Ectodermal cell (in vitro differentiated cells): ENCODE measurements around the gene GGT5.
"Not testable (repeated sequence)": the region's sequence is repeated elsewhere in the genome, so short reads cannot be mapped to it uniquely, and the experiment has no call there.

Source experiments
- H3K27ac ChIP-seq: 2 replicates; pipeline ENCODE4 v1.7.0; 2013; ENCODE audit warnings: mild to moderate bottlenecking, low read depth, low read length; ENCODE audit not compliant: insufficient read depth, poor library complexity, severe bottlenecking
- H3K27me3 ChIP-seq: 2 replicates; pipeline ENCODE4 v1.7.0; 2013; ENCODE audit warnings: mild to moderate bottlenecking, low read length; ENCODE audit not compliant: insufficient read depth, control insufficient read depth, poor library complexity, severe bottlenecking
- H3K36me3 ChIP-seq: one replicate; pipeline ENCODE4 v1.7.0; 2013; ENCODE audit warnings: low read length; ENCODE audit not compliant: control insufficient read depth, insufficient read depth
- H3K4me1 ChIP-seq: one replicate; pipeline ENCODE4 v1.7.0; 2013; ENCODE audit warnings: low read length; ENCODE audit not compliant: control insufficient read depth, insufficient read depth
- H3K4me3 ChIP-seq: 2 replicates; pipeline ENCODE4 v1.7.0; 2013; ENCODE audit warnings: low read depth, low read length, control low read depth; ENCODE audit not compliant: insufficient read depth
- H3K9me3 ChIP-seq: 2 replicates; pipeline ENCODE4 v1.7.0; 2013; ENCODE audit warnings: mild to moderate bottlenecking, low read length, moderate library complexity; ENCODE audit not compliant: control insufficient read depth
- WGBS, 2 experiments: methylation state at CpG; one replicate each; pipeline ENCODE4 v1.1.7; 2013; ENCODE audit warnings: missing lambda C conversion rate in 2 of 2; 5-methylcytosine and 5-hydroxymethylcytosine counted together

The GGT5 gene

DNA sequence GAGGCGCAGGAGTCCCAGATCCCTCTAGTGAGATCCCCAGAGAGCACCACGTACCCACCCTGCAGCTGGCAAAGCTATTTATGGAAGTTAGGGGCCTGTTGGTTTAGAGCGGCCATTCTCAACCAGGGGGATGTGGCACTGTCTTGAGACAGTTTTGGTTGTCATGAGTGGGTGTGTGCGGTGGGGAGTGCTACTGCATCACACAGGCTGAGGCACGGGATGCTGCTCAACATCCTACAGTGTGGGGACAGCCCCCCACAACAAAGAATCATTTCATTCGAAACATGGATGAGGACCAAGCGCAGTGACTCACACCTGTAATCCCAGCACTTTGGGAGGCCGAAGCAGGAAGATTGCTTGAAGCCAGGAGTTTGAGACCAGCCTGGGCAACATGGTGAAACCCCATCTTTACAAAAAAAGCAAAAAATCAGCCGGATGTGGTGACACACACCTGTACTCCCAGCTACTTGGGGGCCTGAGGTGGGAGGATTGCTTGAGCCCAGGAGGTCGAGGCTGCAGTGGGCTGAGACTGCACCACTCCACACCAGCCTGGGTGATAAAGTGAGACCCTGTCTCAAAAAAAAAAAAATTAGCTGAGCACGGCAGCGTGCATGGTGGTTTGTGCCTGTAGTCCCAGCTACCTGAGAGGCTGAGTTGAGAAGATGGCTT lies 28.2 kb downstream of the GGT5 start:
- Histone ChIP-seq H3K9me3 (no peaks in the 10 kb centered on the region), H3K27me3 (no peaks in the 10 kb centered on the region), H3K4me1 (no peaks in the 10 kb centered on the region), H3K27ac (no peak overlapping the region), H3K4me3 (no peak overlapping the region), H3K36me3 (no peaks in the 10 kb centered on the region)
- WGBS, 2 experiments: 95 to 96% methylated on average over 12 of the region's 12 CpGs

DNA sequence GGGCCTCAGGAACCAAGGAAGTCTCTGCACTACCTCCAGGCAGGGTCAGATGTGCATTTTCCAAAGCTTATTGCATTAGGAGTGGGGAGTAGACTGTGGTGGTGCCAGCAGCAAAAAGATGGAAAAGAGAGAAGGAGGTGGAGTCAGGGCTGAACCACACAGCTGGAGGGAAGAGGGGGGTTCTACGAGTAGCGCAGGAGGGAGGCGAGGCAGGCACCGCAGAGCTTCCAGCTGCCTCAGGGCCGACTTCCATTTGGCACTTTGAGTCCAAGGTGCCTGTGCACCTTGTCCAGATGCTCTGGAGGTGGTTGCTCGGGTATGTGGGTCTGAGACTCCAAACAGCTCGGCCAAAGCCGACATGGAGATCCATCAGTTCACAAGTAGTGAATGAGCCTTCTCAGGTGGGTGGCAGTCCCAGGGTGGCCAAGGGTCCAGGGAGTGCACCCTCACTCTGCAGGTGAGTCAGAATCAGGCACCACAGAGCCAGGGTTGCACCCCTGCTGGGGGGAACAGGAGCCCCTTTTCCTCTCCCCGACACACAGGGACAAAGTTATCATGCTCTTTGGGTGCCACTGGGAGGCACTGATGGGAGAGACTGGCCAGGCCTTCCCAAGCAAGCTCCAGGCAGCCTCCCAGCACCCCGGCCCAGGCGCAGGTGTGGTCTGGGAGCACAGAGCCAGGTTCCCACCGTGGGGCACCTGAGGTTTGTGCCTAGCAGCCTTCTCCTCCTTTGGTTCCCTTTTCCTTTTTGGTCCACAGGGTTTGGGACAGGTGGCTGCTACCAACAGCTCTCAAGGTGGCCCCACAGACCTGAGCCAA lies 30.2 kb downstream of the GGT5 start:
- WGBS, 2 experiments: 90 to 91% methylated on average over 12 of the region's 12 CpGs
- H3K27me3 ChIP-seq: no peaks in the 10 kb centered on the region
- no peak overlapping the region for H3K4me3 ChIP-seq
- no peak overlapping the region for H3K27ac ChIP-seq
- H3K4me1 ChIP-seq: no peaks in the 10 kb centered on the region
- H3K9me3 ChIP-seq: no peaks in the 10 kb centered on the region
- no peaks in the 10 kb centered on the region for H3K36me3 ChIP-seq

DNA sequence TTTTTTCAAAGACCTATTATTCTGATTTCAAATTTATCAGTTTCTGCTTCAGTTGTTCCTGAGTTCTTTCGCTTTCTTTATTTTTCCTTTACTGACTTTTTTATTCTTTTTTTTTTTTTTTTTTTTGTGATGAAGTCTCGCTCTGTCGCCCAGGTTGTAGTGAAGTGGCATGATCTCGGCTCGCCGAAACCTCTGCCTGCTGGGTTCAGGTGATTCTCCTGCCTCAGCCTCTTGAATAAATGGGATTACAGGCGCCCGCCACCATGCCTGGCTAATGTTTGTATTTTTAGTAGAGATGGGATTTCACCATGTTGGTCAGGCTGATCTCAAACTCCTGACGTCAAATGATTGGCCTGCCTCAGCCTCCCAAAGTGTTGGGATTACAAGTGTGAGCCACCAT lies 31.8 kb downstream of the GGT5 start:
- H3K4me3 ChIP-seq, H3K27ac ChIP-seq, H3K9me3 ChIP-seq, H3K36me3 ChIP-seq, H3K27me3 ChIP-seq, H3K4me1 ChIP-seq: not testable (repeated sequence)
- WGBS, 2 experiments: 95 to 96% methylated on average over 8 of the region's 9 CpGs

DNA sequence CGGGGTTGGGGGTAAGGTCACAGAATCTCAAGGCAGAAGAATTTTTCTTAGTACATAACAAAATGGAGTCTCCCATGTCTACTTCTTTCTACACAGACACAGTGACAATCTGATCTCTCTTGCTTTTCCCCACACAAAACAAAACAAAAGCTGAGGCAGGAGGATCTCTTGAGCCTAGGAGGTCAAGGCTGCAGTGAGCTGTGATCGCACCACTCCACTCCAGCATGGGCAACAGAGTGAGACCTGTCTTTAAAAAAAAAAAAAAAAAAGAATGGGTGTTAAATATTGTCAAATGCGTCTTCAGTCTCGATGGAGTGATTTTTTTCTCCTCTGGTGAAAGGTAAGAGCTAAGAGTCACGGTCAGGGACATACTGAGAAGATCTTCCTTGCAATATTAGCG lies 33.2 kb downstream of the GGT5 start:
- H3K4me3 ChIP-seq, H3K27me3 ChIP-seq, H3K27ac ChIP-seq, H3K4me1 ChIP-seq, H3K9me3 ChIP-seq, H3K36me3 ChIP-seq: not testable (repeated sequence)
- 95% methylated on average over 5 of the region's 6 CpGs for WGBS, 2 experiments

DNA sequence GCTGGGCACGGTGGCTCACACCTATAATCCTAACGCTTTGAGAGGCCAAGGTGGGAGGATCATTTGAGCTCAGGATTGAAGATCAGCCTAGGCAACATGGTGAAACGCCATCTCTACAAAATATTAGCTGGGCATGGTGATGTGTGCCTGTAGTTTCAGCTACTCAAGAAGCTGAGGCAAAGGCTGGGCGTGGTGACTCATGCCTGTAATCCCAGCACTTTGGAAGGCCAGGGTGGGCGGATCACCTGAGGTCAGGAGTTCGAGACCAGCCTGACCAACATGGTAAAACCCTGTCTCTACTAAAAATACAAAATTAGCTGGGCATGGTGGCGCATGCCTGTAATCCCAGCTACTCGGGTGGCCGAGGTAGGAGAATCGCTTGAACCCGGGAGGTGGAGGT lies 34.5 kb downstream of the GGT5 start:
- not testable (repeated sequence) for H3K4me1 ChIP-seq, H3K27me3 ChIP-seq, H3K36me3 ChIP-seq, H3K27ac ChIP-seq, H3K4me3 ChIP-seq, H3K9me3 ChIP-seq
- 95% methylated on average over 11 of the region's 11 CpGs for WGBS, 2 experiments

DNA sequence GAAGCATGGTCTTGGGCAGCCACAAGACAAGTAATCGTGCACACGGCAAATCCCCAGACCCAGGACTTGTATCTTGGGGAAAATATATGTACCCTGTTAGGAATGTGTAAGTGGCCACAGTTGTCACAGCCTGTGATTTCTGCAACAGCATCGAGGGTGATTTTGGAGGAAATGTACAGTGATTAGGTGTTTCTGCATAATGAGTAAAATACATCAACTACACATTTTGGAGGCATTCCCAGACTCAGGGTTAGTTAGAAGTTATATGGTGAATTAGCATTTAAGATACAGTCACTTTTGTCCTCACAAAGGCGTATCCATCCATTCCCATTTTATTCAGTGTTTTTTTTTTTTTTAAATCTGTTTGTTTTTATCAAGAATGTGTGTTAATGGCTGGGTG lies 35.2 kb downstream of the GGT5 start:
- Histone ChIP-seq H3K4me1 (no peaks in the 10 kb centered on the region), H3K4me3 (no peak overlapping the region)
- 86 to 98% methylated on average over 3 to 4 of the region's 4 CpGs for WGBS, 2 experiments

DNA sequence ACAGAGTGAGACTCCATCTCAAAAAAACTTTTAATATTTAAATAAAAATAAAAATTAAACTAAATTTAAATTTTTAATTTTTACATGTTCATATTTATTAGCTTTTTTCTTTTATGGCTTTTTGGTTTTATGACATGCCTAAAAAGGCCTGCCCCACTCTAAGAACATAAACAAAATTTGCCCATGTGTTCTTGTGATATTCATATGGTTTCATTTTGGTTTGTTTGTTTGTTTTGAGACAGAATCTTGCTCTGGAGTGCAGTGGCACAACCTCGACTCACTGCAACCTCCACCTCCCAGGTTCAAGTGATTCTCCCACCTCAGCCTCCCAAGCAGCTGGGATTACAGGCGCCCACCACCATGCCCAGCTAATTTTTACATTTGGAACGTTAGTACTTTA lies 35.9 kb downstream of the GGT5 start:
- H3K9me3 ChIP-seq: no peaks in the 10 kb centered on the region
- H3K4me3 ChIP-seq: no peak overlapping the region
- 90 to 96% methylated on average over 3 of the region's 3 CpGs for WGBS, 2 experiments
- H3K36me3 ChIP-seq: no peaks in the 10 kb centered on the region
- H3K4me1 ChIP-seq: no peaks in the 10 kb centered on the region
- no peak overlapping the region for H3K27ac ChIP-seq
- H3K27me3 ChIP-seq: no peaks in the 10 kb centered on the region

More for the DNA sequence above, 35.2 kb downstream of the GGT5 start:
- no peak overlapping the region for H3K27ac ChIP-seq
- no peaks in the 10 kb centered on the region for H3K9me3 ChIP-seq
- H3K36me3 ChIP-seq: no peaks in the 10 kb centered on the region
- H3K27me3 ChIP-seq: no peaks in the 10 kb centered on the region

DNA sequence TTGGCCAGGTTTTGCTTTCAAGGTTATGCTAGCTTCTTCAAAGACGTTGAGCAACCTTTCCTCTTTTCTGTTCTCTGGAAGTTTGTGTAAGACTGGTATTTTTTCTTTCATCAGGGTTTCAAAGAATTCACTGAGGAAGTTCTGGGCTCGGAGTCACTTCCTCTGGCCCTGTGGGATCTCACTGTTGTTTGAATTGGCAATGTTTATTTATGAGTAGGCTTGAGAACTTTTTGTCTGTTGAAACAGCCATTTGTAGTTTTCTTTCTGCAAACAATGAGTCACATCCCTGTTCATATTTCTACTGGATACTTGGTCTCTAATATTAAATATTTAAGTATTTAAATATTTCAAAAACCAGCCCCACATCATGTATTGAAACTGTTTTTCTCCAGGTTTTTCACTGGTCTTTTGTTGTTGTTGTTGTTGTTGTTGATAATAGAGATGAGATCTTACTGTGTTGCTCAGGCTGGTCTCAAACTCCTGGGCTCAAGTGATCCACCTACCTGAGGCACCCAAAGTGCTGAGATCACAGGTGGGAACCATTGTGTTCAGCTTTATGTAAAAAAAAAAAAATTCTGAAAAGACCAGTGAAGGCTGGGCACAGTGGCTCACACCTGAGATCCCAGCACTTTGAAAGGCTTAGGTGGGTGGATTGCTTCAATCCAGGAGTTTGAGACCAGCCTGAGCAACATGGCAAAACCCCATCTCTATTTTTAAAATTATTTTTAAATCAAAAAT lies 36.7 kb downstream of the GGT5 start:
- H3K4me1 ChIP-seq: no peaks in the 10 kb centered on the region
- H3K27ac ChIP-seq: no peak overlapping the region
- H3K27me3 ChIP-seq: no peaks in the 10 kb centered on the region
- WGBS, 2 experiments: 49 to 50% methylated on average over 2 of the region's 2 CpGs
- no peak overlapping the region for H3K4me3 ChIP-seq
- no peaks in the 10 kb centered on the region for H3K9me3 ChIP-seq
- no peaks in the 10 kb centered on the region for H3K36me3 ChIP-seq

DNA sequence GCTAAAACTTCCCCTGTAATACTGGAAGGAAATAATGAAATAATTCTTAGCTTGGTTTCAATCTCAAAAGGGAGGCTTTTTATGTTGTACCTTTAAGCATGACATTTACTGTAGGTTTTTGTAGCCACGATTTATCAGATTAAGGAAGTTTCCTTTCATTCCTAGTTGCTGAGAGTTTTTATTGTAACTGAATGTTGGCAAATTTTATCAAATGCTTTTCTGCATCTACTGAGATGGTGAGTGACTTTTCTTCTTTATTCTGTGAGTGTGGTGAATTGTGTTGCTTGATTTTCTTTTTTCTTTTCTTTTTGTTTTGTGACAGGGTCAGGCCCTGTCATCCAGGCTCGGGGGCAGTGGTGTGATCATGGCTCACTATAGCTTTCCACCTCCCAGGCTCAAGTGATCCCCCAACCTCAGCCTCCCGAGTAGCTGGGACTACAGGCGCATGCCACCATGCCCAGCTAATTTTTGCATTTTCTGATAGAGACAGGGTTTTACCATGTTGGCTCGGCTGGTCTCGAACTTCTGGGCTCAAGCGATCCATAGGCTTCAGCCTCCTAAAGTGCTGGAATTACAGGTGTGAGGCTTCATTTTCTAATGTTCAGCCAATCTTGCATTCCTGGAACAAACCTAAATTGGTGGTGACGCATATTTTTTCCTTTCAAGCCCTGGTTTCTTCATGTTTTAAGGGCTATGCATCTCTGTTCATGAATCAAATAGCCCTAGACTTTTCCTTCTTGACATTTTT lies 37.4 kb downstream of the GGT5 start:
- no peaks in the 10 kb centered on the region for H3K9me3 ChIP-seq
- H3K36me3 ChIP-seq: no peaks in the 10 kb centered on the region
- no peaks in the 10 kb centered on the region for H3K27me3 ChIP-seq
- H3K27ac ChIP-seq: no peak overlapping the region
- whole genome bisulfite sequencing, 2 experiments: 89 to 92% methylated on average over 8 of the region's 8 CpGs
- no peak overlapping the region for H3K4me3 ChIP-seq
- no peaks in the 10 kb centered on the region for H3K4me1 ChIP-seq
